ENCODE data around the gene LNPEP. TPM values are rescaled to one million over a fixed set of nuclear protein-coding genes. Genes with fewer than 3 reads are reported as not detected.

LNPEP gene
- total and polyA plus RNA-seq, 2 of the 4 experiments (the other 2 are of a cell fraction), result 3.6 to 27.4 TPM

DNA sequence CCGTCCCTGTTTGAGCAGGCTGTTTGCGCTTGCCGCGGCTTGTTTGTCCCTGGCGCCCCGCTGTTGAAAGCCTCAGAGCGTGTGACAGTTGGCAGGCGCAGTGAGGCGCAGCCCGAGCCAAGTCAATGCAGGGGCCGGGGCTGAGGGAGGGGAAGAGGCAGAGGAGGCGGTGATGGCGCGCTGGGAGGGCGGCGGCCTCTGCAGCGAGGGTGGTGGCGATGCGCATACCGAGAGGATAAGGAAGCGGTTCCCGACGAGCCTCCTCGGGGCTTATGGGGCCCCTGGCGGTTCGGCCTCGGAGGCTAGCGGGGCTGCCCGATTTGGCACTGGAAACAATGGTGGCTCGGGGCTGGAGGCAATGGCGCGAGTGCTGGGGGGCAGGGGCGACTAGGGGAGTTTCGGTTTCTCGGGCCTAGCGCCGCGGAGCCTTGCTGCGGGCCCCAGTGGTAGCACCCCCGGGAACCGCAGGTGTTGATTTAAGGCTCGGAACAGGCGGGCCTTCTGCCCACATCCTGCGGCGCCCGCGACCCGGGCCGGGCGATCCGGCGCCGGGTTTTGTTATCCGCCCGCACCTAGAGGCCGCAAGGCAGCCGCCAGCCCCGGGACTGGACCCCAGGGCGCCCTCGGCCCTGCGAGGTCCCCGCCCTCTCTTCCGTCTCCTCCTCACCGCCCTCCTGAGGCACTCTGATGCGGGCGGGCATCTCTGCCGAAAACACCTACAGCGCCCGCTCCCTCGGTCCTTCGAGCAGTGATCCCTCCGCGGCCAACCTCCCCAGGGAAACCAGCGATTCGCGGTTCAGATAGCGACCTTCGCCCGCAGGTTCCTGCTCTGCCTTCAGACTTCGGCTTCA is 947 bp upstream of the LNPEP start:
- Histone ChIP-seq H2BK120ac (ENCODE audit: low read depth, low read length) (peak overlapping the region; percentile 82), H3K9ac (ENCODE audit: low read depth, low read length) (peak overlapping the region; percentile 95), H3K79me1 (ENCODE audit: low read depth in 1 of 2, low read length in 2 of 2) (peaks cover 6 to 29% of the 10 kb centered on the region in 2 experiments; a peak in 3 of 4 replicates), H2AFZ (replicated peaks; ENCODE audit: low read length, poor library complexity) (peak overlapping the region; percentile 95), H3K56ac (ENCODE audit: extremely low read depth, insufficient read depth, low read length) (peak overlapping the region; percentile 95), H3K18ac (ENCODE audit: low read depth, low read length) (peak overlapping the region; percentile 92), H3K36me3 (ENCODE audit: control insufficient read depth, insufficient read depth, low read length) (no peaks in the 10 kb centered on the region), H2BK5ac (ENCODE audit: low read depth, low read length, poor library complexity, severe bottlenecking) (peak overlapping the region; percentile 96), H2BK20ac (ENCODE audit: low read depth, low read length) (peak overlapping the region; percentile 23), H3K14ac (replicated peaks; ENCODE audit: low read depth, low read length) (peak overlapping the region; percentile 89), H4K20me1 (ENCODE audit: insufficient read depth, low read length) (no peaks in the 10 kb centered on the region), H4K8ac (ENCODE audit: low read depth in 2 of 2, low read length in 2 of 2) (peak overlapping the region; percentile 70 to 82), H3K4ac (ENCODE audit: low read depth, low read length) (peak overlapping the region; percentile 89), H3K27ac (ENCODE audit: insufficient read depth, low read length) (peak overlapping the region; percentile 92), H3K27me3 (ENCODE audit: control insufficient read depth, insufficient read depth, low read length) (no peaks in the 10 kb centered on the region), H3K9me3 (ENCODE audit: control insufficient read depth, insufficient read depth, low read length) (no peaks in the 10 kb centered on the region), H4K91ac (ENCODE audit: insufficient read depth, low read depth, low read length) (peak overlapping the region; percentile 83), H2AK5ac (ENCODE audit: low read depth, low read length) (peak overlapping the region; percentile 78), H3K4me1 (ENCODE audit: control insufficient read depth, insufficient read depth, low read length) (no peaks in the 10 kb centered on the region; the same call in 1 of the 2 replicates), H4K5ac (ENCODE audit: low read depth, low read length) (peak overlapping the region; percentile 72), H2AK9ac (replicated peaks; ENCODE audit: low read depth, low read length, poor library complexity) (peak overlapping the region; percentile 97), H2BK15ac (ENCODE audit: low read depth, low read length) (peak overlapping the region; percentile 96), H3K4me3 (ENCODE audit: insufficient read depth, low read depth, low read length) (peak overlapping the region; percentile 68), H3K4me2 (ENCODE audit: low read depth, low read length) (peak overlapping the region; percentile 95), H3K9me1 (ENCODE audit: insufficient read depth, low read length) (no peaks in the 10 kb centered on the region), H3K23ac (ENCODE audit: low read depth, low read length) (peak overlapping the region; percentile 96)
- TF ChIP-seq MAFK (IDR thresholded peaks at IDR 0.05; ENCODE audit: low read depth, low read length), result no peak
- TF ChIP-seq CEBPB (IDR thresholded peaks at IDR 0.05; ENCODE audit: low read depth, low read length), result no peak
- 0 out of 2 replicates have a peak, but pooled peaks have one; percentile 16 for TF ChIP-seq CHD1 (IDR thresholded peaks at IDR 0.05; ENCODE audit: low read depth, low read length)
- TF ChIP-seq FOS (IDR thresholded peaks at IDR 0.05; ENCODE audit: low read depth, low read length), result no peak
- TF ChIP-seq POLR2A (IDR thresholded peaks at IDR 0.05; ENCODE audit: low read depth, low read length), result no peak
- TF ChIP-seq CTCF (conservative IDR thresholded peaks at IDR 0.05; ENCODE audit: low read depth, low read length), result no peak
- no peak for TF ChIP-seq SMC3 (IDR thresholded peaks at IDR 0.05; ENCODE audit: low read depth, low read length)
- no peak for TF ChIP-seq RCOR1 (IDR thresholded peaks at IDR 0.05; ENCODE audit: insufficient replicate concordance, low read length)
- TF ChIP-seq, protein P1, sequence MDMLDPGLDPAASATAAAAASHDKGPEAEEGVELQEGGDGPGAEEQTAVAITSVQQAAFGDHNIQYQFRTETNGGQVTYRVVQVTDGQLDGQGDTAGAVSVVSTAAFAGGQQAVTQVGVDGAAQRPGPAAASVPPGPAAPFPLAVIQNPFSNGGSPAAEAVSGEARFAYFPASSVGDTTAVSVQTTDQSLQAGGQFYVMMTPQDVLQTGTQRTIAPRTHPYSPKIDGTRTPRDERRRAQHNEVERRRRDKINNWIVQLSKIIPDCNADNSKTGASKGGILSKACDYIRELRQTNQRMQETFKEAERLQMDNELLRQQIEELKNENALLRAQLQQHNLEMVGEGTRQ (IDR thresholded peaks at IDR 0.05; ENCODE audit: low read depth, low read length), result no peak
- TF ChIP-seq MXI1 (IDR thresholded peaks at IDR 0.05; ENCODE audit: borderline replicate concordance, low read depth, low read length), result 0 out of 2 replicates have a peak, but pooled peaks have one; percentile 27
- peak; percentile 65; the same call in 1 of the 2 replicates for TF ChIP-seq MAZ (IDR thresholded peaks at IDR 0.05; ENCODE audit: borderline replicate concordance, low read depth, low read length)
- peak; percentile 61; the same call in 1 of the 2 replicates for TF ChIP-seq BHLHE40 (IDR thresholded peaks at IDR 0.05; ENCODE audit: low read depth, low read length)
- DNase-seq, result peak; percentile 92
- in situ Hi-C loops (cut with MboI; ENCODE audit: low sequenced_read_pairs), result no loop called here
- peak; percentile 79 for ATAC-seq (ENCODE audit: low read depth)
- POLR2A ChIA-PET (ENCODE audit: unreplicated experiment), result no interaction called here
- BruUV-seq (replicated peaks), result no TSS peak
- CTCF ChIA-PET, result no interaction called here
- intact Hi-C loops (cut with micrococcal nuclease), result loop anchor here (1.0 to 5.0 kb wide), 8 partner anchors 62 to 323 kb away; partner anchors contain the start of gene LIX1
- dilution Hi-C loops (cut with HindIII; ENCODE audit: low sequenced_read_pairs, unreplicated experiment), result no loop called here
- 0% methylated on average over 31 of the region's 80 CpGs; no CpG with 5 or more reads in 1 of the 2 experiments for WGBS, 2 experiments (ENCODE audit: extremely low coverage in 2 of 2, insufficient read length in 1 of 2)
